OCI-LY1 (cell line): ENCODE data around the gene TTLL11.

Source experiments
- EZH2 ChIP-seq: fragments of 200-600 bp; sonication (generic), shearing (Covaris generic); IDR thresholded peaks from 2 replicates; pipeline ENCODE4 v1.8.0; 2017; ENCODE audit warnings: borderline replicate concordance, mixed run types, mild to moderate bottlenecking, antibody characterized with exemption, low read length, moderate library complexity, mixed read lengths
- TF ChIP-seq, protein P1 (sequence below): fragments of 200-600 bp; sonication (generic), shearing (Covaris generic); IDR thresholded peaks from 2 replicates; pipeline ENCODE4 v1.5.1; 2017; ENCODE audit warnings: mild to moderate bottlenecking, antibody characterized with exemption, low read length, moderate library complexity, mixed read lengths

DNA sequence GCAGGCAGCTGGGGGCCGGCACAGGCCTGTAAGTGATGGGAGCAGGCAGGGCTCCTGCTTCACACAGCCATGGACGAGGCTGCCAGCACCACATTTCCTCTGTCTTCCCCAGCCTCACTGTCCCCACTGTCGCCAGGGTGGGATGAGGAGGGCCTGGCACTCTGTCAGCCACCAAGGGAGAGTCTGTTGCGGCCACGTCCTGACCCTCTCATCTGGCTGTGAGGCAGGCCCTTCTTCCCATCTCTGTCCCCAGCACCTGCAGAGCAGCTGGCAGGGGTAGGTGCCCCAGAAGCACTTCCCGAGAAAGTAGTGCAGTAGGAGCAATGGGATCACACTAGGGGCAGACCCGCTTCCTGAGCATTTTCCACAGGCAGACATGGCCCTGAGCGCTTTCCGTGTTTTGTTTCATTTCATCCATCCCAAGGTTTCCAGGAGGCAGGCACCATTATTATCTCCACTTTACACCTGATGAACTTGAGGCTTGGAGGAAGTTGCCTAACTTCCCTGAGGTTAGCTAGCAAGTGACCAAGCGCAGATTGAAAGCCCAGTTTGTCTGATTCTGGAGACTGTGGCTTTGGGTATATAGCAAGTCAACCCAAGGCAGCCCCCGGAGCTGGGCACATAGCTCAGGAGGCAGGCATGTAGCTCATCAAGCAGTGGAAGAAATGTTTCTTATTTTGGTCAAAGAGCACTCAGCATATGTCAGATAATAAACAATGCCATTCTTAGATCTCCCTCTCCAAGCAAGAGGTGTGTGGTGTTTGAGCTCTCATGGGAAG lies 239.3 kb downstream of the TTLL11 start:
- TF ChIP-seq, protein P1, sequence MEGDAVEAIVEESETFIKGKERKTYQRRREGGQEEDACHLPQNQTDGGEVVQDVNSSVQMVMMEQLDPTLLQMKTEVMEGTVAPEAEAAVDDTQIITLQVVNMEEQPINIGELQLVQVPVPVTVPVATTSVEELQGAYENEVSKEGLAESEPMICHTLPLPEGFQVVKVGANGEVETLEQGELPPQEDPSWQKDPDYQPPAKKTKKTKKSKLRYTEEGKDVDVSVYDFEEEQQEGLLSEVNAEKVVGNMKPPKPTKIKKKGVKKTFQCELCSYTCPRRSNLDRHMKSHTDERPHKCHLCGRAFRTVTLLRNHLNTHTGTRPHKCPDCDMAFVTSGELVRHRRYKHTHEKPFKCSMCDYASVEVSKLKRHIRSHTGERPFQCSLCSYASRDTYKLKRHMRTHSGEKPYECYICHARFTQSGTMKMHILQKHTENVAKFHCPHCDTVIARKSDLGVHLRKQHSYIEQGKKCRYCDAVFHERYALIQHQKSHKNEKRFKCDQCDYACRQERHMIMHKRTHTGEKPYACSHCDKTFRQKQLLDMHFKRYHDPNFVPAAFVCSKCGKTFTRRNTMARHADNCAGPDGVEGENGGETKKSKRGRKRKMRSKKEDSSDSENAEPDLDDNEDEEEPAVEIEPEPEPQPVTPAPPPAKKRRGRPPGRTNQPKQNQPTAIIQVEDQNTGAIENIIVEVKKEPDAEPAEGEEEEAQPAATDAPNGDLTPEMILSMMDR: no peak
- TF ChIP-seq EZH2: no peak
